ENCODE results near the gene HOXC13. TPM values are rescaled to one million over a fixed set of nuclear protein-coding genes. Genes with fewer than 3 reads are reported as not detected.

The HOXC13 gene
- total RNA-seq, 2 donors from 2014 or later, result not detected

- peaks cover 20% of the 10 kb centered on the region for H3K4me1 ChIP-seq
- DNase-seq (no peak), ATAC-seq (no peak)
- H3K4me3 ChIP-seq, result no peak overlapping the region
- no peak overlapping the region for H3K27ac ChIP-seq
- peaks cover 0 to 73% of the 10 kb centered on the region in 2 donors for H3K27me3 ChIP-seq
- no peaks in the 10 kb centered on the region for H3K36me3 ChIP-seq (replicated peaks in 1 of 2; ENCODE audit: insufficient read depth in 1 of 2, low read depth in 2 of 2)
- no peaks in the 10 kb centered on the region for H3K9me3 ChIP-seq
- TF ChIP-seq CTCF (IDR thresholded peaks at IDR 0.05), result no peak
- no peak for TF ChIP-seq POLR2A (IDR thresholded peaks at IDR 0.05)
- intact Hi-C loops (cut with DNase I), result no loop called here
- 7 to 8% methylated on average over 21 to 30 of the region's 30 CpGs for WGBS, 2 donors
These were observed 45.4 kb downstream of the HOXC13 start for GRCh38 chr12:53983950-53984572.

- Histone ChIP-seq H3K4me3 (no peak within 1 kb of the TSS), H3K4me1 (peaks cover 27% of the 10 kb centered on the region), H3K27me3 (peaks cover 0 to 81% of the 10 kb centered on the region in 2 donors), H3K36me3 (replicated peaks in 1 of 2; ENCODE audit: insufficient read depth in 1 of 2, low read depth in 2 of 2) (no peaks in the 10 kb centered on the region), H3K27ac (no peak within 1 kb of the TSS), H3K9me3 (no peaks in the 10 kb centered on the region)
- DNase-seq (peak; percentile 86 to 91 (median 88)), ATAC-seq (peak; percentile 80)
- intact Hi-C loops (cut with DNase I), result no loop called here
- TF ChIP-seq POLR2A (IDR thresholded peaks at IDR 0.05) (no peak), CTCF (IDR thresholded peaks at IDR 0.05) (peak; percentile 41 to 73 (median 58))
- 5 to 11% methylated on average over 20 to 53 of the region's 55 CpGs for WGBS, 2 donors
These were observed 46.5 kb downstream of the HOXC13 start, which contains the start of gene HOXC10 for GRCh38 chr12:53984901-53985691. Gene HOXC10, plus strand, starts transcription at chr12:53985146. Its CDS starts 114 bp downstream, at chr12:53985260.

GRCh38 chr12:53985692-53985993 is 47.0 kb downstream of the HOXC13 start:
- 0 to 6% methylated on average over 1 to 21 of the region's 21 CpGs for WGBS, 2 donors
- peaks cover 27% of the 10 kb centered on the region for H3K4me1 ChIP-seq
- intact Hi-C loops (cut with DNase I), result no loop called here
- DNase-seq (no peak), ATAC-seq (no peak)
- no peak overlapping the region for H3K4me3 ChIP-seq
- H3K9me3 ChIP-seq, result no peaks in the 10 kb centered on the region
- peaks cover 0 to 87% of the 10 kb centered on the region in 2 donors for H3K27me3 ChIP-seq
- H3K27ac ChIP-seq, result no peak overlapping the region
- no peaks in the 10 kb centered on the region for H3K36me3 ChIP-seq (replicated peaks in 1 of 2; ENCODE audit: insufficient read depth in 1 of 2, low read depth in 2 of 2)
- TF ChIP-seq CTCF (IDR thresholded peaks at IDR 0.05), result no peak

GRCh38 chr12:53985994-53986685 is 47.5 kb downstream of the HOXC13 start:
- peaks cover 27% of the 10 kb centered on the region for H3K4me1 ChIP-seq
- intact Hi-C loops (cut with DNase I), result no loop called here
- no peak for TF ChIP-seq CTCF (IDR thresholded peaks at IDR 0.05)
- TF ChIP-seq POLR2A (IDR thresholded peaks at IDR 0.05), result no peak
- H3K4me3 ChIP-seq, result no peak overlapping the region
- no peak overlapping the region for H3K27ac ChIP-seq
- no peaks in the 10 kb centered on the region for H3K9me3 ChIP-seq
- no peaks in the 10 kb centered on the region for H3K36me3 ChIP-seq (replicated peaks in 1 of 2; ENCODE audit: insufficient read depth in 1 of 2, low read depth in 2 of 2)
- H3K27me3 ChIP-seq, result peaks cover 0 to 92% of the 10 kb centered on the region in 2 donors
- DNase-seq (peak in 1 of 4 donors; percentile 25), ATAC-seq (peak; percentile 46)
- WGBS, 2 donors, result 4 to 5% methylated on average over 16 to 40 of the region's 50 CpGs
